Activated CD4-positive, CD25-positive, alpha-beta regulatory T cell treated with anti-CD3 and anti-CD28 coated beads, Interleukin-2, amount 50 U/mL, for 24 hours (primary cell): ENCODE data around the gene RNF152.

ENCODE experiments used
- ATAC-seq, 2 donors: fragments of 150-1000 bp; cut with Tn5 transposase; one replicate each; pipeline ENCODE4 v1.10.0; 2021; ENCODE audit warnings: mild to moderate bottlenecking in 1 of 2, moderate library complexity in 1 of 2

Gene RNF152

DNA sequence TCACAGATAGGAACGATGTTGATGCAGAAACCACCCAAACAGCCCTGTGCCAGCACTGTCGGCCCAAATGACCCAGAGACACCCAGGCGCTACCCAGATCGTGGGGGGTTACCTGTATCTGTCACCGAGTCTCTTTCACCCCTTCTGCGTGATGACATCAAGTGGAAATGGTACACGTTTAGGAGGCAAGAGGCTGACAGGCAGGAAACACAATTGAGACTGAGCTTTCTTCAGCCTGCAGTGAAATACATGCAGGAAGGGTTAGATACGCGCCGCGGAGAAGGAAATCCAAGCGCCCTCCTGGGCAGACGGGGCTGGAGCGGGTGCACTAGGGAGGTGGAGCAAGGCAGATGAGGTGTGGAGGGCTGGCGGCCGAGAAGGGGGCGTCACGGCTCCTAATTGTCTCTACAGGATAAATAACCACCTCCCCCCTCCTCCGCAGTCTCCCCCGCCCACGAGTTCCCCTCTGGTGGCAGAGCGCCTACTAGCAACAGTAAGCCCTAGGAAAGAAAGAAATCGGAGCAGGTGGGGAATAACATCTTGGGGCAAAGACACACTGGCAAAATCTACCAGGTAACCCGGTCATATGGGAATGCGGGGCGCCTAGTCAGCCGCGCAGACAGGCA, at the start of gene RNF152:
Gene RNF152 (minus strand): TSS at position 325 of the 626 bp plus-strand sequence. CDS start 76,544 bp downstream, outside the sequence.
- ATAC-seq, result peak; percentile 3 to 21

- ATAC-seq, result no peak
Observed at GRCh38 chr18:61941948-61942471, 49.2 kb upstream of the RNF152 start.

DNA sequence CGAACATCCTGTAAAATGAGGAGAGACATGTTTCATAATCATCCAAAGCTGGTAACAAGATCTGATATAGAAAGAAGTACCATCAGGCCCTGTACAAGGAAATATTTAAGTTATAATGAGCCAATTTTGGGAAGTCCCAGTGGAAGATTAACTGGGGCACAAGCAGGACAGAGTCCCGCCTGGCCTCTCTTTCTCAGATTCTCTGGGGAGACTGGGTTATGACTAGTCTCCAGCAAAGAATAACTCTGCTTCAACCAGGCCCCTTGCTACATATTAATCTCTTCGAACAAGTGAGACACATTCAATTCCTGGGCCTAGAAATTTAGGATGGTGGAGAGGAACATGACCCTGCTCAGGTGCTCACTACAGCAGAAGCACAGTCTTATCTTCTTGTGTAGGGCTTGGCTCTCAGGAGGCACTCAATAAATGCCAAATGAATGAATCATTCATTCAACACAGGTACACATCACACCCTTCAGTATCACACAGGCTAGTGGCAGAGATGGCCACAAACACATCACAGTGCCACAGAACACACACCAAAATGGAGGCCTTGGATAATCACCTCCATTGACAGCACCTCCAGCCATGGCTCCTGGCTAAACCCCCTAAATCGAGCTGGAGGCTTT, 46.4 kb upstream of the RNF152 start:
- ATAC-seq, result no peak

DNA sequence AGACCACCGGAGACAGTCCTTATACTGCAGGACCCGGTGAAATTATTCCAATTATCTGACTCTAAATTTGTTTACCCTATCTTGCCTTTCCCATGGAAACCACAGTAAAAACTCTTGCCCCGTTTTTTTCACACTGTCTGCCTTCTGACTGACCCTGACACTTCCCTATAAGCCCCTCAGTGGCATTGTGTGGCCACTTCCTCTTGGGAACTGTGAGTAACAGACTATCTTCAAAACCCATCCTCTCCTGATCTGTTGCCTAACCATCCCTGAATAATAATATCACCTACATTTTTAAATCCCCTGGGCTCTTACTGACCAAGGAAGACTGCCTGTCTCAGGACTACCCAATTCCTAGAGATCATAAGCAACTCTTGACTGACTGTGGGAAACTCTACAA, 42.6 kb upstream of the RNF152 start:
- no peak for ATAC-seq

DNA sequence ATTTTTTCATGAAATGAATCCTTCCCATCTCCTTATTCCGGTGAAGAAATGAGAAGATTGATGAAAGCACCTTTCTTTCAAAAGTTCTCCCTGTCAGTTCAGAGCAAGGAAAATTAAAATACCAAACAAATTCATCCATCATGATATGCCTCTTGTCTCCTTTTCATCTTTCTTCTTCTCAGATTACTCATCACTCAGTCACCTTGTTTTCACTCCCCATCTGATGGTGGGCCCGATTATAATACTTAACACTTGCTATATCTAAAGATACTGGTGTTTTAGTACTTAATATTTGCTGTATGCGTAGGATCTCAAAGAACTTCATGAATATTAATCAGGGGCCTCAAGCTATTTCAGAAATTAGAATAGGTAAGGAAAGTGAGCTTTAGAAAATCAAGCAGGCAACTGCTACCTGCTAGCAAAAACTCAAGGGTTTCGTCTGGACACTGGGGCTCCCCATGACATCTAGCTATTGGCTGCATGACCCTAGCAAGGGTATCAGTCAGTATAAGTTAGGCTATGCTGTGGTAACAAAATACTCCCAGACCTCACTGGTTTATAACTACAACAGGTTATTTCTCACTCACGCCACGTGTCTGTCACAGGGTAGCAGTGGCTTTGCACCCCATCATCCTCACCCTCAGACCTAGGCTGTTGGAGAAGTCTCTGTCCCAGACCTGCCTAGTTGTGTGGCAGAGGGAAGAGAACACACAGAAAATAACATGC, 39.0 kb upstream of the RNF152 start:
- ATAC-seq, result no peak

DNA sequence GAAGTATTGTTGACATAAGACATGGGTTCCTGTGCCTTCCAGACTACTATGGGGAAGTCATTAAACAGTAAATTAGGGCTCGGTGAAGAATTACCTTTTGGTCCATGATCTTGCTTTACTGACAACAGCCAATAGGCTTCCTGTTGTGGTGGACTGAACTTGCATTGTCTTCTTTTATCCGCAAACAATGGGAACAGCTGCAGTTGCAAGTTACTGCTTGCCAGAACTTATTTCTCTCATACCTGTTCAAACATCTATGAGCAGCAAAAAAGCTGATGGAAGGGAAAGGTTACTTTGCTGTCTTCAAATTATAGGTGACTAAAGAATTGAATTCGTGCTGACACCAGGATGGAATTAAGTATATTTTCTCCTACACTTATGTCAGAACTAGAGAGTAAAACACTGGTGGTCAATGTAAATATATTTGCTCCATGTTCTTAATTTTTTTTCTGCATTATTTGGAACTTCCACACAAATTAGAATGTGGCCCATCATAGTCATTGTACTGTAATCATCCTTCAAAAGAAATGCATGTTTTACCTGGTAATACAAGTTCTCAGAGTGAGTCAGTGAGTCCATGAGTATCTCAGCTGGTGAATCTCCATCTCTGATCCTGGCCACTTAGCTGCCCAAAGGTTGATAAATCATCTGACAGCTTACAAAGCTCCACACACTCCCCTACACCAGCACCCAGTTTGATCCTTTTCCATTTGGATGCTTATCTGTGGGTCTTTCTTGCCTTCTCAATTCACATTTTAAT, 37.3 kb upstream of the RNF152 start:
- ATAC-seq, result no peak

GRCh38 chr18:61926532-61926931, 33.7 kb upstream of the RNF152 start:
- peak; percentile 70 to 77 for ATAC-seq

DNA sequence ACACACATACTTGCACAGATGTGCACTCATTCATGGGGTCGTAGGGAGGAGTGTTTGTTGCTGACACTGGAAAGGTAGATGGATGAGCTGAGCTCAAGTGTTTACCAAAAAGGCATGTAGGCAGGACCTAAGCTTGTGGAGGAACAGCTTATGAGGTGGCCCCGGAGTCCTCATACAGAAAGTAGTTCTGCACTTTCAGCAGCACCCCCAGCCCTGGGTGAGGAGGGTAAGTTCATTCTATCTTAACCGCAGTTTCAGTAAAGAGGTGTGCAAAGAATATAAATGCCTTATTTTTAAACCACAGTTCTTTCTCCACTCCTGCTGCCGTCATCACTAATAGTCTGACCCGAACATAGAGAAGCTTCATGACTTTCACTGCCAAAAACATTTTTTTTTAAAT, 31.7 kb upstream of the RNF152 start:
- no peak for ATAC-seq

DNA sequence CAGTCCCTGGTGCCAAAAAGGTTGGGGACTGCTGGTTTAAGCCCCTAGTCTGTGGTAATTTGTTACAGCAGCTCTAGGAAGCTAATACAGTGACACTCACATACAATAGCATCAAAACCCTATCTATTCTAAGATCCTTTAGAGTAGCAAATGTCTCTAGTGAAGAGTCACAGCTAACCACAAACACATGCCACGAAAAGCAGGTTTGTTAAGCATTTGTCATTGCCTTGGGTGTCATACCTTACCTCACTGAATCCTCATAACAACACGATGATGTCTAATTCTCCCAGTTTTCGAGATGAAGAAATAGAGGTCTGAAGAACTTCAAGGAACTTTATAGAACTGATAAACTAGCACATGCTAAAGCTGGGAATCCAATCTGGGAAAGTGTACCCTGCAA, 29.6 kb upstream of the RNF152 start:
- ATAC-seq, result peak; percentile 21 to 54

- no peak for ATAC-seq
Observed at GRCh38 chr18:61921621-61922235, 28.9 kb upstream of the RNF152 start.

- peak in 1 of 2 donors; percentile 57 for ATAC-seq
Observed at GRCh38 chr18:61917818-61918217, 25.0 kb upstream of the RNF152 start.

GRCh38 chr18:61912476-61912875, 19.7 kb upstream of the RNF152 start:
- no peak for ATAC-seq

DNA sequence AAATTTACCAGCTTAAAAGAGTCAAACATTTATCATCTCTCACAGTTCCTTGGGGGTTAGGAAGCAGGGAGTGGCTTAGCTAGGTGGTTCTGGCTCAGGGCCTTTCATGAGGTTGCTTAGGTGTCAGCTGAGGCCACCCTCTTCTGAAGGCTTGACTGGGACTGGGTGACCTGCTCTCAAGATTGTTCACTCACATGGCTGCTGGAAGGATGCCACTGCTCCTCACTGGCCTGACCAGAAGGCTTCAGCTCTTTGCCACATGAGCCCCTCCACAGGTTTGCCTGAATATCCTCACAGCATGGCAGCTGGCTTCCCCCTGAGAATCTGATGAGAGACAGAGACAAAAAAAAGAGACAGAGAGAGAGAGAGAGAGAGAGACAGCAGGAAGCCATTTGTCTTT, 17.3 kb upstream of the RNF152 start:
- no peak for ATAC-seq

DNA sequence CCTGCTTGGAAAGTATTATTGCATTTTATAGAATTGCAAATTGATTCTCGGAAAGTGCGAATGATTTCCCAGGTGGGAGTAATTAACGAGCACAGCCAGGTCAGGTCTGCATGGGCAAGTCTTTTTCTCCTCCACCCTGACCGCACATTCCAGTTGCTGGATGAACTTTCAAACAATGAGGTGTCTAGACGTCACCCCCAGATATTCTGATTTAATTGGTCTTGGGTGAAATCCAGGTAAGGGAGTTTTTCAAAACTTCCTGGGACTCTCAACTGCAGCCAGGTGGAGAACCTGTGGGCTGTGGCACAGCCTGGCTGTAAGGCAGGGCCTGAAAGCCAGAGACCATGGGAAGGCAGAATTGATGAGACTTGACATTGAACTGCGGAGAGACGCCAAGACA, 15.9 kb upstream of the RNF152 start:
- no peak for ATAC-seq

DNA sequence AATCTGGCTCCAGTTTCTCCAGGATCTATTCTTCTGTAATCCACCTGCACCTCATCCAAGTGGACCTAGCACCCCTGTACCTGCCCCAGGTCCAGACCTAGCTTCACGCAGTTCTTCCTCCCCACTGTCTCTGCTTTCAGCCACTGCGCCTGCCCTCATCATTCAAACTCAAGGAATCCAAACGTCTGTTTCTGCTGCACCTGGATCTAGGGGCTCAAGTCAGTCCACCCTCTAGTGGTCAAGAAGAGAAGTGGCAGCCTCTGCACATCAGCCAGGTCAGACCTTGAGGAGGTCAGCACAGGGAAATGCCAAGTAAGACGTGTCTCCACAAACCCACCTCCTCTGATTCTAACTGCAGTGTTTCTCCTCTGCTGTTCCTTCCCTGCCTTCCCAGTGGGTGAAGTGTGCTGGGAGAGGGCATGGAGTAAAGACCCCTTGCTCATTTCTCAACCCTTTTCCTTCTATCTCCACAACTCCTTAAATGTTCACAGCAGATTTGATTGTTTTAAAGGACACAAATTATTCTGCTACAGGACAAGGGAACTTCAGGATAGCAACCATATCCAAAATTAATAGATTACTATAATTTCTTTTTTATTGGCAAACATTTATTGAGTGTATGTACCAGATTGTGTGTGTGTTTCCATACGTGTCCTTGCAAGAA, 8.6 kb upstream of the RNF152 start:
- ATAC-seq, result peak; percentile 69 to 72

DNA sequence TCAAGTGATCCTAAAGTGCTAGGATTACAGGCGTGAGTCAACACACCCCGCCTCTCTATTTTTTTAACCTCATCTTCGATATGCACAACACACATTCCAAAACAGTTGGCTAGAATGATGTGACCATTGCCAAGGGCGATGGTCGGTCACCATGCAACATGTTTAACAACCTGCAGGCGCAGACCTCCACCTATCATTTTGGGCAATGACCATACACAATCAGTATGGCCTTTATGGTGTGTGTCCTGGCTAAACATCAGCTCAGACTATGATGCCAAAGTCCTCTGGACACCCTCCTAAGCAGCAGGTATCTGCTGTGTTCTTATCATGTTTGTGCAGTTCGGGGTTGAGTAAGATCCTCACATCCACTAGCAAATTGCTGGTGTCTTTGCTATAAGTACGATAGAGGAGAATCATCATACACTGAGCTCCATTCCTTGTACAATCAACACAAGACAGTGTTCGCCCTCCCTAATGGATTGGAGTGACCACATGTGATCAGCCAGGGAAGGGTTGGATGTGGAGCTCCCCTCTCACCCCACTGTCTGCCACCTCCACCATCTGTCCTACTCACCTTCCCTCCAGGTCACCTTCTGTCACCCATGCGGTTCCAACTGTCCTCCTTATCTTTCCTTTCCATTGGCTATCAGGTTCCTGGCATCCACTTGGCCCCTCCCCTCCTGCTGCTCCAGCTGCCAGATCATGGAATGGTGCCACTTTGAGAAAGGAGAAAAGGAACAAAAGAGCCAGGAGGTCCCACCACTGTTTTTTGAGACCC, 7.9 kb upstream of the RNF152 start:
- no peak for ATAC-seq

GRCh38 chr18:61898640-61899101, 5.9 kb upstream of the RNF152 start:
- no peak for ATAC-seq

DNA sequence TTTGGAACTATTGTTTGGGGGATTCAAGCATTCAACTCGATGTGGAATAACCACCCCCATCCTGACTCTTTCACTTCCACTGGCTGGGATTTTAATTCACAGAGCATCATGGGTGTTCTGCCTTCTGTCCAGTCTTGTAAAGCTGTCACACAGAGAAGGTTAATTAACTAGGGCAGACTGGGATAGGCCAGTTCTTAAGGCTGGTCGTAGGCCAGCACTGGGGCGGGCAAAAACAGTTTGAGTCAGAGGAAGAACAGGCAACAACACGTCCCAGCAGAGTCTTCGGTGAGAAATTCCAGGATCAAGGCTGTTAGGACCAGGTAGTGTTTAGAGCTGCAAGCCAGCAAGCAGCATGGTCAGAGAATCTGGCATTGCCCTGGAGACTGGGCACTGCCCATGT, 4.0 kb upstream of the RNF152 start:
- no peak for ATAC-seq

GRCh38 chr18:61896118-61896517, 3.3 kb upstream of the RNF152 start:
- ATAC-seq, result no peak

GRCh38 chr18:61894751-61895524, 2.1 kb upstream of the RNF152 start:
- no peak for ATAC-seq
